ENCODE results near the gene ESPN.

GRCh38 chr1:6444377-6444776 lies 19.8 kb downstream of the ESPN start:
- no peak for TF ChIP-seq FOXJ3 (CRISPR knock-in tag; IDR thresholded peaks at IDR 0.05)
- no peak for TF ChIP-seq CTCF (IDR thresholded peaks at IDR 0.05)
- no peak for TF ChIP-seq USF2 (IDR thresholded peaks at IDR 0.05; ENCODE audit: borderline replicate concordance, low read depth, low read length)
- TF ChIP-seq RAD21 (IDR thresholded peaks at IDR 0.05; ENCODE audit: low read length), result no peak
- TF ChIP-seq TAF1 (IDR thresholded peaks at IDR 0.05; ENCODE audit: borderline replicate concordance, low read depth, low read length), result no peak
- no peak for TF ChIP-seq FOSL2 (IDR thresholded peaks at IDR 0.05; ENCODE audit: borderline replicate concordance, low read depth)
- TF ChIP-seq, protein P1, sequence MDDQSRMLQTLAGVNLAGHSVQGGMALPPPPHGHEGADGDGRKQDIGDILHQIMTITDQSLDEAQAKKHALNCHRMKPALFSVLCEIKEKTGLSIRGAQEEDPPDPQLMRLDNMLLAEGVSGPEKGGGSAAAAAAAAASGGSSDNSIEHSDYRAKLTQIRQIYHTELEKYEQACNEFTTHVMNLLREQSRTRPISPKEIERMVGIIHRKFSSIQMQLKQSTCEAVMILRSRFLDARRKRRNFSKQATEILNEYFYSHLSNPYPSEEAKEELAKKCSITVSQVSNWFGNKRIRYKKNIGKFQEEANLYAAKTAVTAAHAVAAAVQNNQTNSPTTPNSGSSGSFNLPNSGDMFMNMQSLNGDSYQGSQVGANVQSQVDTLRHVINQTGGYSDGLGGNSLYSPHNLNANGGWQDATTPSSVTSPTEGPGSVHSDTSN (IDR thresholded peaks at IDR 0.05), result no peak
- TF ChIP-seq MEF2A (IDR thresholded peaks at IDR 0.05; ENCODE audit: borderline replicate concordance, low read depth), result no peak
- TF ChIP-seq POLR2AphosphoS5 (IDR thresholded peaks at IDR 0.05; ENCODE audit: low read depth, low read length), result no peak
- TF ChIP-seq REST (IDR thresholded peaks at IDR 0.05; ENCODE audit: low read depth, low read length), result no peak
- TF ChIP-seq GABPA (IDR thresholded peaks at IDR 0.05; ENCODE audit: low read depth), result no peak
- TF ChIP-seq MAX (IDR thresholded peaks at IDR 0.05; ENCODE audit: low read depth), result no peak
- TF ChIP-seq EP300 (IDR thresholded peaks at IDR 0.05; ENCODE audit: borderline replicate concordance in 1 of 2, low read depth in 1 of 2, low read length in 1 of 2), result no peak
- TF ChIP-seq YY1 (IDR thresholded peaks at IDR 0.05; ENCODE audit: low read depth), result no peak

Data from SK-N-SH (cell line).